ENCODE measurements around the gene TSPAN18. TPM values are rescaled to one million over a fixed set of nuclear protein-coding genes. Genes with fewer than 3 reads are reported as not detected.

Gene TSPAN18
- total and polyA plus RNA-seq, 2 of the 8 experiments (the other 6 are each of a cell fraction or from before 2014, with no cell fraction given): 5.2 to 10.2 TPM

DNA sequence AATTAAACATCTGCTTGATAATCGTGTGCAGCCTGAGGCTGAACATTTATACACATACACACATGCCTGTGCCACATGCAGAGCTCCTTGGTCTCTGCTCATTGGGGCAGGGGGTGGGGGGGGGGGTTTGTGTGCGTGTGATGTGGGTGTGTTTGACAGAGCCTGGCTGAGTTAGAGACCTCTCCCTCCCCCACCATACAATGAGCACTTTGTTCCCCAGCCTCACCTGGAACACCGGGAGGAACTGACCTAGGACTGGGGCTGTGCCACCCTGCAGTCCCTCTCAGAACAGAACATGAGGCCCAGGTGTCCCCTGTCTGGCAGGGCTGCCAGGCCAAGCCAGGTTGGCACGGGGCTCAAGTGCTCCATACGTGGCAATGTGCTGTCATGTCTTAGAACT, 127.3 kb downstream of the TSPAN18 start:
- no peak overlapping the region for H4K91ac ChIP-seq (replicated peaks; ENCODE audit: insufficient read length, low read length)
- no peak overlapping the region for H3K4me3 ChIP-seq (ENCODE audit: extremely low read depth in 1 of 4, insufficient read depth in 2 of 4, low read depth in 3 of 4, low read length in 4 of 4)
- no peak overlapping the region for H2AFZ ChIP-seq (ENCODE audit: low read length)
- ChIA-PET POLR2A (ENCODE audit: partially characterized antibody) (interaction anchor here (1.5 kb wide), 1 partner anchor 31 kb away, joined by 3 read pairs; no protein-coding TSS in a partner anchor), CTCF (ENCODE audit: partially characterized antibody) (interaction anchor here (1.4 kb wide), 1 partner anchor 80 kb away, joined by 5 read pairs; no protein-coding TSS in a partner anchor)
- H2BK5ac ChIP-seq (ENCODE audit: low read depth, low read length): no peak overlapping the region
- no peak for DNase-seq (ENCODE audit: low read depth in 1 of 2, low spot score in 2 of 2)
- no peak overlapping the region for H3K14ac ChIP-seq (ENCODE audit: insufficient read length)
- H3K79me1 ChIP-seq (ENCODE audit: low read depth, low read length): no peaks in the 10 kb centered on the region
- no peak overlapping the region for H2BK20ac ChIP-seq (ENCODE audit: low read length)
- no peaks in the 10 kb centered on the region for H3K27me3 ChIP-seq (replicated peaks in 1 of 4; ENCODE audit: control insufficient read depth in 3 of 4, extremely low read depth in 1 of 4, insufficient read depth in 3 of 4, low read length in 3 of 4)
- TF ChIP-seq TCF12 (IDR thresholded peaks at IDR 0.05; ENCODE audit: low read depth, low read length) (no peak), RFX5 (IDR thresholded peaks at IDR 0.05; ENCODE audit: borderline replicate concordance, low read depth, low read length) (no peak), RBBP5 (IDR thresholded peaks at IDR 0.05; ENCODE audit: borderline replicate concordance, low read depth, low read length) (no peak), SIN3A (conservative IDR thresholded peaks at IDR 0.05 in 1 of 2, IDR thresholded peaks at IDR 0.05 in 1 of 2; ENCODE audit: low read depth in 1 of 2, low read length in 2 of 2) (no peak), KDM5A (IDR thresholded peaks at IDR 0.05; ENCODE audit: low read length) (no peak), SAP30 (IDR thresholded peaks at IDR 0.05; ENCODE audit: insufficient read depth, insufficient replicate concordance, low read length) (no peak), POLR2AphosphoS5 (IDR thresholded peaks at IDR 0.05; ENCODE audit: low read depth, low read length) (no peak), SUZ12 (IDR thresholded peaks at IDR 0.05; ENCODE audit: low read length) (no peak), BACH1 (IDR thresholded peaks at IDR 0.05; ENCODE audit: low read length) (no peak), TAF1 (IDR thresholded peaks at IDR 0.05; ENCODE audit: low read depth, low read length) (no peak), RAD21 (IDR thresholded peaks at IDR 0.05 in 1 of 2, conservative IDR thresholded peaks at IDR 0.05 in 1 of 2; ENCODE audit: low read depth in 2 of 2, low read length in 2 of 2) (no peak)
- TF ChIP-seq, protein P1, sequence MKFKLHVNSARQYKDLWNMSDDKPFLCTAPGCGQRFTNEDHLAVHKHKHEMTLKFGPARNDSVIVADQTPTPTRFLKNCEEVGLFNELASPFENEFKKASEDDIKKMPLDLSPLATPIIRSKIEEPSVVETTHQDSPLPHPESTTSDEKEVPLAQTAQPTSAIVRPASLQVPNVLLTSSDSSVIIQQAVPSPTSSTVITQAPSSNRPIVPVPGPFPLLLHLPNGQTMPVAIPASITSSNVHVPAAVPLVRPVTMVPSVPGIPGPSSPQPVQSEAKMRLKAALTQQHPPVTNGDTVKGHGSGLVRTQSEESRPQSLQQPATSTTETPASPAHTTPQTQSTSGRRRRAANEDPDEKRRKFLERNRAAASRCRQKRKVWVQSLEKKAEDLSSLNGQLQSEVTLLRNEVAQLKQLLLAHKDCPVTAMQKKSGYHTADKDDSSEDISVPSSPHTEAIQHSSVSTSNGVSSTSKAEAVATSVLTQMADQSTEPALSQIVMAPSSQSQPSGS (IDR thresholded peaks at IDR 0.05; ENCODE audit: low read length): no peak
- peak overlapping the region; percentile 61; the same call in 1 of the 2 replicates for H2BK15ac ChIP-seq (ENCODE audit: low read length)
- no peak overlapping the region for H3K4ac ChIP-seq (replicated peaks; ENCODE audit: insufficient read length, low read depth, low read length)
- 69% methylated on average over 5 of the region's 5 CpGs; no CpG with 5 or more reads in 1 of the 2 experiments for WGBS, 2 experiments (ENCODE audit: extremely low coverage in 1 of 2, insufficient coverage in 1 of 2, insufficient read length in 1 of 2, insufficient replicate concordance in 2 of 2, low coverage in 1 of 2, low lambda C conversion rate in 2 of 2, missing lambda C conversion rate in 1 of 2)
- no peak overlapping the region for H4K8ac ChIP-seq (ENCODE audit: extremely low read depth, insufficient read depth, low read length)
- H2AK5ac ChIP-seq (ENCODE audit: low read depth, low read length): 0 out of 2 replicates have a peak overlapping the region, but pooled peaks have one; percentile 60
- H2BK120ac ChIP-seq (replicated peaks; ENCODE audit: low read depth, low read length): no peak overlapping the region
- no peak overlapping the region for H3K18ac ChIP-seq (ENCODE audit: extremely low read depth, low read length)
- H3K9me3 ChIP-seq (ENCODE audit: insufficient read depth in 2 of 2, low read depth in 1 of 2, low read length in 1 of 2): no peaks in the 10 kb centered on the region
- H3K56ac ChIP-seq (replicated peaks; ENCODE audit: insufficient read length, low read depth, low read length): no peak overlapping the region
- no peak overlapping the region for H3K23ac ChIP-seq (ENCODE audit: insufficient read length)
- H3K4me2 ChIP-seq (ENCODE audit: insufficient read depth in 1 of 2, low read depth in 2 of 2, low read length in 2 of 2): no peak overlapping the region
- no peaks in the 10 kb centered on the region for H3K79me2 ChIP-seq (ENCODE audit: control insufficient read depth in 1 of 2, insufficient read depth in 2 of 2, low read length in 2 of 2)
- no peak overlapping the region for H3K9ac ChIP-seq (replicated peaks in 1 of 4; ENCODE audit: extremely low read depth in 1 of 4, low read depth in 3 of 4, low read length in 3 of 4)
- H3K27ac ChIP-seq (ENCODE audit: low read depth, low read length): no peak overlapping the region
- H2BK12ac ChIP-seq (ENCODE audit: low read depth, low read length): no peak overlapping the region
- peaks cover 8 to 21% (median 13%) of the 10 kb centered on the region in 4 experiments; a peak in 6 of 7 replicates for H3K4me1 ChIP-seq (replicated peaks in 1 of 4; ENCODE audit: control insufficient read depth in 3 of 4, insufficient read depth in 4 of 4, low read length in 3 of 4)
- no peaks in the 10 kb centered on the region for H4K20me1 ChIP-seq (replicated peaks in 1 of 2; ENCODE audit: control insufficient read depth in 1 of 2, insufficient read depth in 2 of 2, low read length in 2 of 2)
- no peak for FAIRE-seq
- H3K36me3 ChIP-seq (ENCODE audit: control insufficient read depth in 2 of 4, insufficient read depth in 4 of 4, low read length in 3 of 4): no peaks in the 10 kb centered on the region
- H4K5ac ChIP-seq (ENCODE audit: insufficient read length, low read depth, low read length): no peak overlapping the region
- H3K23me2 ChIP-seq (ENCODE audit: low read depth, low read length): peaks cover 2% of the 10 kb centered on the region; the same call in 1 of the 2 replicates
